PFSK-1 (cell line): ENCODE data around the gene BNC2.

Experiments
- FOXP2 ChIP-seq: optimal IDR thresholded peaks from 2 replicates; pipeline ENCODE3; 2011; ENCODE audit warnings: borderline replicate concordance, control low read depth, inconsistent platforms; ENCODE audit not compliant: insufficient read depth; ENCODE audit errors: extremely low read length, extremely low read depth
- POLR2AphosphoS5 ChIP-seq: IDR thresholded peaks from 2 replicates; pipeline ENCODE4 v1.6.1; 2012; ENCODE audit warnings: low read depth, mild to moderate bottlenecking, control low read depth, low read length, moderate library complexity
- SIN3A ChIP-seq: IDR thresholded peaks from 2 replicates; pipeline ENCODE4 v1.6.1; 2012; ENCODE audit warnings: mild to moderate bottlenecking, low read length, moderate library complexity, borderline replicate concordance; ENCODE audit not compliant: insufficient read depth
- TAF1 ChIP-seq: IDR thresholded peaks from 2 replicates; pipeline ENCODE4 v1.6.1; 2012; ENCODE audit warnings: low read length, control low read depth, borderline replicate concordance; ENCODE audit not compliant: insufficient read depth
- TF ChIP-seq, protein P1 (sequence below), 2 experiments: IDR thresholded peaks; 2 replicates each; pipeline versions ENCODE4 v1.6.1 to v1.8.0; 2011 to 2012; ENCODE audit warnings: low read depth in 2 of 2, low read length in 2 of 2, control low read depth in 1 of 2, inconsistent platforms in 1 of 2, mild to moderate bottlenecking in 1 of 2, moderate library complexity in 1 of 2; ENCODE audit not compliant: insufficient read depth in 1 of 2

BNC2 gene

GRCh38 chr9:16794103-16794502 is 76.4 kb downstream of the BNC2 start:
- TF ChIP-seq FOXP2, result no peak
- TF ChIP-seq SIN3A, result no peak
- no peak for TF ChIP-seq POLR2AphosphoS5
- no peak for TF ChIP-seq TAF1
- TF ChIP-seq, protein P1, sequence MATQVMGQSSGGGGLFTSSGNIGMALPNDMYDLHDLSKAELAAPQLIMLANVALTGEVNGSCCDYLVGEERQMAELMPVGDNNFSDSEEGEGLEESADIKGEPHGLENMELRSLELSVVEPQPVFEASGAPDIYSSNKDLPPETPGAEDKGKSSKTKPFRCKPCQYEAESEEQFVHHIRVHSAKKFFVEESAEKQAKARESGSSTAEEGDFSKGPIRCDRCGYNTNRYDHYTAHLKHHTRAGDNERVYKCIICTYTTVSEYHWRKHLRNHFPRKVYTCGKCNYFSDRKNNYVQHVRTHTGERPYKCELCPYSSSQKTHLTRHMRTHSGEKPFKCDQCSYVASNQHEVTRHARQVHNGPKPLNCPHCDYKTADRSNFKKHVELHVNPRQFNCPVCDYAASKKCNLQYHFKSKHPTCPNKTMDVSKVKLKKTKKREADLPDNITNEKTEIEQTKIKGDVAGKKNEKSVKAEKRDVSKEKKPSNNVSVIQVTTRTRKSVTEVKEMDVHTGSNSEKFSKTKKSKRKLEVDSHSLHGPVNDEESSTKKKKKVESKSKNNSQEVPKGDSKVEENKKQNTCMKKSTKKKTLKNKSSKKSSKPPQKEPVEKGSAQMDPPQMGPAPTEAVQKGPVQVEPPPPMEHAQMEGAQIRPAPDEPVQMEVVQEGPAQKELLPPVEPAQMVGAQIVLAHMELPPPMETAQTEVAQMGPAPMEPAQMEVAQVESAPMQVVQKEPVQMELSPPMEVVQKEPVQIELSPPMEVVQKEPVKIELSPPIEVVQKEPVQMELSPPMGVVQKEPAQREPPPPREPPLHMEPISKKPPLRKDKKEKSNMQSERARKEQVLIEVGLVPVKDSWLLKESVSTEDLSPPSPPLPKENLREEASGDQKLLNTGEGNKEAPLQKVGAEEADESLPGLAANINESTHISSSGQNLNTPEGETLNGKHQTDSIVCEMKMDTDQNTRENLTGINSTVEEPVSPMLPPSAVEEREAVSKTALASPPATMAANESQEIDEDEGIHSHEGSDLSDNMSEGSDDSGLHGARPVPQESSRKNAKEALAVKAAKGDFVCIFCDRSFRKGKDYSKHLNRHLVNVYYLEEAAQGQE (IDR thresholded peaks at IDR 0.05; ENCODE audit: insufficient read depth in 1 of 2, low read depth in 2 of 2, low read length in 2 of 2), result no peak

DNA sequence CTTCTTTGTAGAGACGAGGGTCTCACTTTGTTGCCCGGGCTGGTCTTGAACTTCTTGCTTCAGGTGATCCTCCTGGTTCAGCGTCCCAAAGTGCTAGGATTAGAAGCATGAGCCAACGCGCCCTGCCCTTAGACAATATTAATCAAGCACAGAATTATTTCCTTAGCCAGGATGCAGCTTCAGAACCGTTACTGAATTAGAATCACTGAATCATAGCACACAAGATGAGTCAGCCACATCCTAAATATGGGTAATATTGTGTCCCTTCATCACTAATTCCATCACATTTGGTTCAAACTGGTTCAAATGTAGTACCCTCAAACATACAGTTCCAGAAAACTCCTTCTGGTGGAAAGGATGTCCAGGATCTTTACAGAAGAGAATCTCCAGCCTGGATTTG is 82.7 kb downstream of the BNC2 start:
- no peak for TF ChIP-seq FOXP2
- TF ChIP-seq, protein P1 (IDR thresholded peaks at IDR 0.05; ENCODE audit: insufficient read depth in 1 of 2, low read depth in 2 of 2, low read length in 2 of 2), result no peak
- TF ChIP-seq POLR2AphosphoS5, result no peak
- TF ChIP-seq TAF1, result no peak
- TF ChIP-seq SIN3A, result no peak

GRCh38 chr9:16784002-16784401 is 86.5 kb downstream of the BNC2 start:
- TF ChIP-seq TAF1, result no peak
- TF ChIP-seq, protein P1 (IDR thresholded peaks at IDR 0.05; ENCODE audit: insufficient read depth in 1 of 2, low read depth in 2 of 2, low read length in 2 of 2), result no peak
- no peak for TF ChIP-seq FOXP2
- no peak for TF ChIP-seq POLR2AphosphoS5
- no peak for TF ChIP-seq SIN3A

DNA sequence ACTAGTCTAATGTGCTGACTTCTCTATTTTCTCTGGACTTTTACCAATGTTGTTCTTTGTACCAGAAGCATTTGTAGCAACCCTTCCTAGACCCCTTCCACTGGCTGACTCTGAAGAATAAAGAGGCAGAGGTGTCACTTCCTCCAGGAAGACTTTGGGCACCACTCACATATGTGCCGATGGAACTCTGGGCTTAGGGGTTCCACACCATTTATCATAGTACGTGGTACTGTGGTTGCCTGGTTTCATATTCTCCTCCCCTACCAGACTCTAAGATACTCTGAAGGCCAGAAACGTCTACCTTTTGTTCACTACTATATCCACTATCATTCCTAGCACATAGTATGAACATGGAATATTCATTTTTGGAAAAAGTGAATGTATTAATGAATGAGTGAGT is 88.0 kb downstream of the BNC2 start:
- TF ChIP-seq POLR2AphosphoS5, result no peak
- TF ChIP-seq TAF1, result no peak
- no peak for TF ChIP-seq FOXP2
- no peak for TF ChIP-seq SIN3A
- TF ChIP-seq, protein P1 (IDR thresholded peaks at IDR 0.05; ENCODE audit: insufficient read depth in 1 of 2, low read depth in 2 of 2, low read length in 2 of 2), result no peak

- TF ChIP-seq, protein P1 (IDR thresholded peaks at IDR 0.05; ENCODE audit: insufficient read depth in 1 of 2, low read depth in 2 of 2, low read length in 2 of 2), result no peak
- TF ChIP-seq POLR2AphosphoS5 (no peak), FOXP2 (no peak), TAF1 (no peak), SIN3A (no peak)
Observed at GRCh38 chr9:16775330-16775729, 95.1 kb downstream of the BNC2 start.
